HFFc6 (cell line): Measurements from ENCODE around the gene RAX2. TPM values are rescaled to one million over a fixed set of nuclear protein-coding genes. Genes with fewer than 3 reads are reported as not detected.

Source experiments
- DNase-seq: peaks from one replicate; pipeline ENCODE4 v3.0.0-alpha.2; 2018
- H3K27ac Mint-ChIP-seq: 2 replicates; pipeline ENCODE4 v1.8.0; 2020; ENCODE audit warnings: mild to moderate bottlenecking, mixed read lengths
- H3K27me3 Mint-ChIP-seq: 2 replicates; pipeline ENCODE4 v1.8.0; 2021; ENCODE audit warnings: mild to moderate bottlenecking, moderate library complexity, mixed read lengths; ENCODE audit not compliant: insufficient read depth
- H3K36me3 Mint-ChIP-seq: 2 replicates; pipeline ENCODE4 v1.8.0; 2021; ENCODE audit warnings: low read depth, mixed read lengths
- H3K4me1 Mint-ChIP-seq: 2 replicates; pipeline ENCODE4 v1.8.0; 2020; ENCODE audit warnings: low read depth, mixed read lengths
- H3K4me3 Mint-ChIP-seq: 2 replicates; pipeline ENCODE4 v1.8.0; 2020; ENCODE audit warnings: mild to moderate bottlenecking, moderate library complexity, mixed read lengths
- H3K9me3 Mint-ChIP-seq: 2 replicates; pipeline ENCODE4 v1.8.0; 2020; ENCODE audit warnings: mild to moderate bottlenecking, mixed read lengths
- total RNA-seq, 6 experiments: library from RNA; stranded (reverse); fragmentation: NEBNext Ultra II Directional; extraction: Animal tissue kit (Norgen Biotek cat#: 25700); gene quantifications; 2 replicates in 1 of 6; 3 replicates in 5 of 6; pipeline ENCODE4 v1.2.3, GENCODE V29; 2021
- TF ChIP-seq, protein P1 (sequence below): fragments of 200-600 bp; sonication (generic); IDR thresholded peaks from 2 replicates; pipeline ENCODE4 v1.5.0; 2021; ENCODE audit warnings: antibody characterized with exemption, mild to moderate bottlenecking

Gene RAX2
- total RNA-seq, 6 experiments from 2014 or later = not detected

DNA sequence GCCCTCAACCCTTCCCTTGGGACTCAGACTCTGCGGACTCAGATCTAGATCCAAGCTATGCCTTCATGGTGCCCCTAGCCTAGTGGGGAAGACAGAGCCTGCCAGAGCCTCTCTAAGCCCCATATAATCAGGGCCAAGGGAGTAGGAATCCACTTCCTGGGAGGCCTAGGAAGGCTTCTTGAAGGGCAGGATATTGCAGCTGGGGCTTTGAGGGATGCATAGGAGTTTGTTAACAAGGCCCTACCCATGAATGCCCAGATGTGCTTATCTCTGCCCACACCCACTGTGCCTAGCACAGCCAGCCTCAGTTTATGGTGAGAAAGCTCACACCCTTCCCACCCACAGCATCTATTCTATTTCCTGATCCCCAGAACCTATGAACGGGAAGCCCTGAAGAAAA is 21.8 kb downstream of the RAX2 start:
- no peaks in the 10 kb centered on the region for H3K9me3 Mint-ChIP-seq
- H3K27ac Mint-ChIP-seq = no peak overlapping the region
- TF ChIP-seq, protein P1, sequence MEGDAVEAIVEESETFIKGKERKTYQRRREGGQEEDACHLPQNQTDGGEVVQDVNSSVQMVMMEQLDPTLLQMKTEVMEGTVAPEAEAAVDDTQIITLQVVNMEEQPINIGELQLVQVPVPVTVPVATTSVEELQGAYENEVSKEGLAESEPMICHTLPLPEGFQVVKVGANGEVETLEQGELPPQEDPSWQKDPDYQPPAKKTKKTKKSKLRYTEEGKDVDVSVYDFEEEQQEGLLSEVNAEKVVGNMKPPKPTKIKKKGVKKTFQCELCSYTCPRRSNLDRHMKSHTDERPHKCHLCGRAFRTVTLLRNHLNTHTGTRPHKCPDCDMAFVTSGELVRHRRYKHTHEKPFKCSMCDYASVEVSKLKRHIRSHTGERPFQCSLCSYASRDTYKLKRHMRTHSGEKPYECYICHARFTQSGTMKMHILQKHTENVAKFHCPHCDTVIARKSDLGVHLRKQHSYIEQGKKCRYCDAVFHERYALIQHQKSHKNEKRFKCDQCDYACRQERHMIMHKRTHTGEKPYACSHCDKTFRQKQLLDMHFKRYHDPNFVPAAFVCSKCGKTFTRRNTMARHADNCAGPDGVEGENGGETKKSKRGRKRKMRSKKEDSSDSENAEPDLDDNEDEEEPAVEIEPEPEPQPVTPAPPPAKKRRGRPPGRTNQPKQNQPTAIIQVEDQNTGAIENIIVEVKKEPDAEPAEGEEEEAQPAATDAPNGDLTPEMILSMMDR = no peak
- H3K36me3 Mint-ChIP-seq = no peaks in the 10 kb centered on the region; the same call in 1 of the 2 replicates
- H3K4me3 Mint-ChIP-seq = no peak overlapping the region
- no peaks in the 10 kb centered on the region for H3K4me1 Mint-ChIP-seq
- DNase-seq = no peak
- H3K27me3 Mint-ChIP-seq = peaks cover 2% of the 10 kb centered on the region; the same call in 1 of the 2 replicates

DNA sequence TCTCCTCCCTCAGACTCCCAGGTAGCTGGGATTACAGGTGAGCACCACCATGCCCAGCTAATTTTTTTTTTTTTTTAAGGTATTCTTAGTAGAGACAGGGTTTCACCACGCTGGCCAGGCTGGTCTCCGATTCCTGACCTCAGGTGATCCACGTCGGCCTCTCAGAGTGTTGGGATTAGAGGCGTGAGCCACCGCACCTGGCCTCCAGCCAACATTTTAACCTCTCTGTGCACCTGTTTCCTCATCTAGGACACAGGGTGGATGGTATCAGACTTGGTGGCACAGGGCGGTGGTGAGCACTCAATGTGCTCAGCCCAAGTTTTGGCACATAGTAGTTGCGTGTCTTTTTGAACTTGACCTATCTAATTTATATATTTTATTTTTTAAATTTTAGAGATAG is 23.1 kb downstream of the RAX2 start:
- Mint-ChIP-seq H3K27me3 (peaks cover 2% of the 10 kb centered on the region; the same call in 1 of the 2 replicates), H3K27ac (no peak overlapping the region), H3K4me3 (no peak overlapping the region), H3K36me3 (no peaks in the 10 kb centered on the region; the same call in 1 of the 2 replicates), H3K4me1 (no peaks in the 10 kb centered on the region), H3K9me3 (no peaks in the 10 kb centered on the region)
- TF ChIP-seq, protein P1 = no peak
- no peak for DNase-seq

DNA sequence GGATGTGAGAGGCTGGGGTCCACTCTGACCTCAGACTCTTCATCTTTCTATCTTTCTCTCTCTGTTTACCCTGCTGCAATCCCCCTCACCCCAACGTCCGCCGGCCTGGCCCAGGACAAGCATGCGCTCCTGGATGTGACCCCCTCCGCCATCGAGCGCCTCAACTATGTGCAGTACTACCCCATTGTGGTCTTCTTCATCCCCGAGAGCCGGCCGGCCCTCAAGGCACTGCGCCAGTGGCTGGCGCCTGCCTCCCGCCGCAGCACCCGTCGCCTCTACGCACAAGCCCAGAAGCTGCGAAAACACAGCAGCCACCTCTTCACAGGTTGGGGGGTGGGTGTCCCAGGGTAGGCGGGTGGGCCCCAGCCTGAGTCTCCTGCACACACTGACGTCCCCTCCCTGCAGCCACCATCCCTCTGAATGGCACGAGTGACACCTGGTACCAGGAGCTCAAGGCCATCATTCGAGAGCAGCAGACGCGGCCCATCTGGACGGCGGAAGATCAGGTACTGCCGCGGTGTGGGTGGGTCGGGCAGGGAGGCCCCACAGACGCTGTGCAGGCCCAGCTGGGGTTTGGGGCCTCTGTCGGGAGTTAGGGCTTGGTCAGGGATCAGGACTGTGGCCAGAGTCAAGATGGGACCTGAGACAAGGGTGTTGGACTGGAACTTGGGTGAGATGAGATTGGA is 25.5 kb downstream of the RAX2 start:
- no peak for DNase-seq
- Mint-ChIP-seq H3K27me3 (peaks cover 5% of the 10 kb centered on the region; the same call in 1 of the 2 replicates), H3K9me3 (no peaks in the 10 kb centered on the region), H3K4me3 (no peak overlapping the region), H3K27ac (no peak overlapping the region), H3K4me1 (no peaks in the 10 kb centered on the region), H3K36me3 (no peaks in the 10 kb centered on the region)
- TF ChIP-seq, protein P1 = no peak

DNA sequence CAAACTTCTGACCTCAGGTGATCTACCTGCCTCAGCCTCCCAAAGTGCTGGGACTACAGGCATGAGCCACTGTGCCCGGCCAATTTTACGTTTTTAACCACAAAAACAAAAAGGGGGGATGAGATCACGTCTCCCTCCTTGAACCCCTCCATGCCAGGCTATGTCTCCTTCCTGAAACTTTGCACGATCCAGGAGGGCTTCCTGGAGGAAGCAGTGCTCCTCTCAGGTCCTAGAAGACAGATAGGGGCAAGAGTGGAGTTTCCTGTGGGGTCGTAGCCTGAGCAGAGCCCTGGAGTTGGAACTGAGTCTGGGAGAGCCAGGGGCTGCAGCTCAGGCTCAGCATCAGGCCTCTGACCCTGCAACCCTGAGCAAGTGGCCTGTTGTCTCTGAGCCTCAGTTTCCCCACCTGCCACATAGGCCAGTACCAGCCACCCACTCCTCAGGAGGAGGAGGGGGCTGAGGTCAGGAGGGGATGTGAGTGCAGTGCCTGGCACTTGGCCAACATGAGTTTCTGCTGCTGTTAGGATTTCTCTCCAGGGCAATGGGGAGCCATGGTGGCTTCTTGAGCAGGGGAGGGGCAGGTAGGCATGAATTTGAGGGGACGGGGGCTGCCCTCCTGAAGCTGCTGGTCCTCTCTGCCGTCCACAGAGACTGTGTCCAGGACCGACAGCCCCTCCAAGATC is 26.5 kb downstream of the RAX2 start:
- Mint-ChIP-seq H3K4me1 (no peaks in the 10 kb centered on the region), H3K27me3 (peaks cover 5% of the 10 kb centered on the region; the same call in 1 of the 2 replicates), H3K36me3 (no peaks in the 10 kb centered on the region), H3K9me3 (no peaks in the 10 kb centered on the region), H3K27ac (no peak overlapping the region), H3K4me3 (no peak overlapping the region)
- TF ChIP-seq, protein P1 = no peak
- DNase-seq = no peak

DNA sequence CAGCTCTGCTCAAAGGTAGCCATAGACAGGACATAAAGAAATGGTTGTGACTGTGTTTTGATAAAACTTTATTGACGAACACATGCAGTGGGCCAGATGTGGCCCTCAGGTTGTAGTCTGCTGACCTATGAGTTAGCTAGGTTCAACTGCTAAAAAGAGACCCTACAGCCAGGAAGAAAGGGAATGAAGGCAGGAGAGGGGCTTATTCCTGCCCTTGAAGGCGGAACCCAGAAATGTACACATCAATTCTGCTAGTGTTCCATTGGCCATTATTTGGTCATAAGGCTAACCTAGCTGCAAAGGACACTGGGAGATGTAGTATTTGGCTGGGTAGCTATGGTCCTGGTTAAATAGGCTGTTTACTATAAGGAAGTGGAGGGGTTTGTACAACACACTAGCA is 28.5 kb downstream of the RAX2 start:
- no peak for DNase-seq
- no peaks in the 10 kb centered on the region for H3K36me3 Mint-ChIP-seq
- TF ChIP-seq, protein P1 = no peak
- H3K27ac Mint-ChIP-seq = no peak overlapping the region
- peaks cover 7% of the 10 kb centered on the region for H3K27me3 Mint-ChIP-seq
- no peaks in the 10 kb centered on the region for H3K9me3 Mint-ChIP-seq
- H3K4me1 Mint-ChIP-seq = no peaks in the 10 kb centered on the region
- H3K4me3 Mint-ChIP-seq = no peak overlapping the region
